ENCODE data around the gene FAM98A.

- TF ChIP-seq CTCF (IDR thresholded peaks at IDR 0.05; ENCODE audit: insufficient read depth, low read length, poor library complexity, severe bottlenecking) (no peak), EZH2phosphoT487 (conservative IDR thresholded peaks at IDR 0.05; ENCODE audit: low read length) (no peak)
Measured at GRCh38 chr2:33535421-33535820, 63.7 kb downstream of the FAM98A start.

Measured in SU-DHL-6 (cell line).